ENCODE data around the gene MKKS.

GRCh38 chr20:10453241-10453640, 19.2 kb upstream of the MKKS start:
- TF ChIP-seq CTCF (optimal IDR thresholded peaks at IDR 0.05 in 1 of 3, IDR thresholded peaks at IDR 0.05 in 1 of 3, conservative IDR thresholded peaks at IDR 0.05 in 1 of 3; ENCODE audit: extremely low read depth in 1 of 3, insufficient read depth in 2 of 3, low read length in 3 of 3) (no peak), EZH2 (IDR thresholded peaks at IDR 0.05; ENCODE audit: low read length) (no peak)
